HCEC 1CT (cell line): ENCODE data around the gene USP49.
"Not testable (repeated sequence)": the region's sequence is repeated elsewhere in the genome, so short reads cannot be mapped to it uniquely, and the experiment has no call there.

Source experiments
- DNase-seq: peaks from one replicate; pipeline ENCODE4 v3.0.0-alpha.2; 2017

Gene USP49

DNA sequence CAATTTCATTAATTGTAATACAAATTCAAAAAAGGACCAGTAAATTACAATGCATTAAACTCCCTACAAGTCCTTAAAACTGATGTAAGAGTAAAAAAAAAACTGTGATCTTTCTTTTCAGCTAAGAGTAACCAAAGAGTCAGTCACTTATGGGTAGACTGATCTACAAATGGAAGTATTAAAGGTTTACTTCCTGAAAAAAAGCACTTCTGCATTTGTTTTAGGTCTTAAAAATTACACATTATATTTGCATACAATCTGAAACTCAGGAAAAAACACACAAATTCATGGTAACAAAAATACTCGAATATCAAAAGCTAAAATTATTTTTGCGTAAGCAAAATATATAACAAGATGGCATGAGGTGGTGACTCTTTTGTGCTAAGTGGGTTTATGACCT is 23.5 kb downstream of the USP49 start:
- no peak for DNase-seq

DNA sequence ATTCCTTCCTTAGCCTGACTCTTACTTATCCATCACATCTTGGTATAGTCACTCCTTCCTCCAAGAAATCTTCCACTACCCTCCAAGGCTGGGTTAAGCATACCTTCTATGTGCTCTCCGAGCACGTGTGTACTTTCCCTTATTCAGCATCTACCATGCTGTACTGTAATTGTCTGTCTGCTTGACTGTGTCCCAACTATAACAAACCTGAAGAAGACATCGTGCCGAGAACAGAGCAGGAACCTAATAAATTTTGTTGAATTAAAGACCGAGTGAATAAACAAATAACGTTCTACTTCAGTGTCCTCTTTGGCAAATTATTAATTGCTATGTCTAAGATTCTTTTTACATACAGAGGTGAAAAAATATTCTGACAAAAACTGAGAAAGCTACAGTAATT is 35.8 kb downstream of the USP49 start:
- no peak for DNase-seq

DNA sequence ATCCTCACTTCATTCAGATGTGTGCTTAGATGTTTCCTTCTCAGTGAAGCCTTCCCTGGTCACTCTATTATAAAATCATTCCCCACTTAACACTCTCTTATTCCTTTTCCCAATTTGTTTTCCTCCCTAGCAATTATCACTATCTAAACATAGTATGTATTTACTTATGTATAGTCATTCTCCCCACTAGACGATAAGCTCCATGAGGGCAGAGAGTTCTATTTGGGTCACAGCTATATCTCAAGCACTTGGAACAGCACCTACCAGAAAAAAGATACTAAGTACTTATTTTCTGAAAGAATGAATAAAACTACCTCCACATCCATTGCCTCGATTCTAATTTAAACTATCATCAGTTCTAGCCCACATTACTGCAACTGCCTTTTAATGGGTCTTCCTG is 36.5 kb downstream of the USP49 start:
- DNase-seq: no peak

- no peak for DNase-seq
These were observed 44.3 kb downstream of the USP49 start for GRCh38 chr6:41850861-41851260.

DNA sequence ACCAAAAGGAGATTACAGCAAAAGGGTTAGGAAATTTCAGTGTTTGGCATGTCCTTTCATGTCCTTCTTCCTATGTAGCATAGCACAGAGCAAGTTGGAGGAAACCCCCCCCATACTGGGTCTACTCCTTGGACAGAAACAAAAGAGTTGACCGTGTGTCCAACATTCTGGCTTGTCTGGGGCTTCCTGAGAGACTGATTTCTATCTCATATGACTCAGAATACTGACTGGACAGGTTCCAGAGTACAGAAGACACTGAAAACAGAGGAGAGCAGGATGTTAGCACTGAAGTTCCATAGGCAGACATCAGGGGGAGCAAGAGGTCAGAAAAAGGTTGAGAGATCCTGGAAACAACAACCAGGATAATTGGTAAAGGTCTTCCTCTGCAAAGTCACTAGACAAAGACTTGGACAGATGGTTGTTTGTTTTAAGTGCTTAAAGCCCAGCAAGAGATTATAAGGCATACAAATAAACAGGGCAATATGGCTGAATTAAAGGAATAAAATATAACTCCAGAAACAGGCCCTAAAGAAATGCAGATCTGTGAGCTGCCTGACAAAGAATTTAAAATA is 48.4 kb downstream of the USP49 start:
- peak; percentile 86 for DNase-seq

GRCh38 chr6:41843178-41843577 is 52.0 kb downstream of the USP49 start:
- DNase-seq: no peak

GRCh38 chr6:41840326-41840725 is 54.8 kb downstream of the USP49 start:
- DNase-seq: no peak

DNA sequence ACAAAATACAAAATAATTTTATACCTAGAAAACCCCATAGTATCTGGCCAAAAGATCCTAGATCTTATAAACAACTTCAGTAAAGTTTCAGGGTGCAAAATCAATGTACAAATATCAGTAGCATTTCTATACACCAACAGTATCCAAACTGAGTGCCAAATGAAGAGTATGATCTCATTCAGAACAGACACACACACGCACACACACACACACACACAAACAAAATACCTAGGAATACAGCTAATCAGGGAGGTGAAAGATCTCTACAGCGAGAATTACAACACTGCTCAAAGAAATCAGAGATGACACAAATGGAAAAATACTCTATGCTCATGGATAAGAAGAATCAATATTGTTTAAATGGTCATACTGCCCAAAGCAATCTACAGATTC is 58.5 kb downstream of the USP49 start:
- peak; percentile 5 for DNase-seq

GRCh38 chr6:41836022-41836659 is 59.0 kb downstream of the USP49 start:
- DNase-seq: no peak

GRCh38 chr6:41832263-41832662 is 62.9 kb downstream of the USP49 start:
- no peak for DNase-seq

- no peak for DNase-seq
These were observed 68.7 kb downstream of the USP49 start for GRCh38 chr6:41826343-41827022.

DNA sequence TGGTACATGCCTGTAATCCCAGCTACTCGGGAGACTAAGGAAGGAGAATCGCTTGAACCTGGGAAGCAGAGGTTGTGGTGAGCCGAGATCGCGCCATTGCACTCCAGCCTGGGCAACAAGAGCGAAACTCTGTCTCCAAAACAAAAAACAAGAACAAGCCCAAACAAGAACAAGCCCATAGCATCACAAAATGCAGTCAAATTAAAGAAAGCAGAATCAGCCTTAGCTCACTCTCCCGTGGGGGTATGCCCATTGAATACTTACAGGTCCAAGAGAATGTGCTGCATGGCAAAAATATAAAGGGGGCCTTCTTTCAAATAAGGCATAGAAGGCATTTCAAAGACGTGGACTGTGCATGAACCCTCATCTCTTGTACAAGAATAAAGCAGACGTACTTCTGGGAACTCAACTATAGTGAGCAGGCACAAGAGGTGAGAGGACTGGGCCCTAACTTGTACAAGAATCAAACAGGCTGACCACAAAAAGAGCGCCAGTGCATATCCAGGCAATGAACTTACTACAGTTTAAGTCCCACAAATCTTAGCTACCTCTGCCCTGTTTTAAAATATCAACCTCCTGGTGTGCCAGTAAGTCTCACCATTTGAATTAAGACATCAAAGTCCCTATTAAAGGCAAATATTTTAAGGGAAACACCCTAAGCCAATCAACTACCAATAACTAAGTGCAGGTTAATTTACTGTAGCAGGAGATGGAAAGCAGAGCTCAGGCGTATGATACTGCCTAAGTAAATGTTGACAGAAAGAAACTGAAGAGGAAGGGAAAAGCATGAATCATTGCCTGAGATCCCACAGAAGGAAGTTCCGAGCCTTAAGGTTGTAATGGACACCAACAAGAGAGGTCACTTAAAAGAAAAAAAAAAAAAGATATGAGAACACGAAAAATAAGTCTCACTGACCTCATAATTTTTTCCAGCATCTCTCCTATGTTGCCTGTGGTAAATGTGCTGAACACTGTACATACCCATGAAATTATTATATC is 70.3 kb downstream of the USP49 start:
- peak; percentile 17 for DNase-seq

GRCh38 chr6:41823178-41823577 is 72.0 kb downstream of the USP49 start:
- DNase-seq: no peak

- DNase-seq: no peak
These were observed 73.2 kb downstream of the USP49 start for GRCh38 chr6:41822021-41822420.

DNA sequence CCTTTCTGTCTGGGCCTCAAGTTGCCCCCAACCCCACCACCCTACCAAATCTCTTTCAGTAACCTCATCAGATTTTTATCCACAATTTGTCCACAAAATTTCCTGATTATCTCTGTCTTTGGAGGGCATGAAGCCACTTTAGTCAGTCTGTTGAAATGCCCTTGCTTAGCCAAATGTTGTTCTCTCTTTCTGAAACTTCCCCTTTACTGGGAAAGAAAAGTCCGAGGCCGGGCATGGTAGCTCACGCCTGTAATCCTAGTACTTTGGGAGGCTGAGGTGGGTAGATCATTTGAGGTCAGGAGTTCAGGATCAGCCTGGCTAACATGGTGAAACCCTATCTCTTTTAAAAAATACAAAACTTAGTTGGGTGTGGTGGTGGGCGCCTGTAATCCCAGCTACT is 73.9 kb downstream of the USP49 start:
- no peak for DNase-seq

GRCh38 chr6:41818271-41819054 is 76.7 kb downstream of the USP49 start:
- DNase-seq: peak; percentile 38

DNA sequence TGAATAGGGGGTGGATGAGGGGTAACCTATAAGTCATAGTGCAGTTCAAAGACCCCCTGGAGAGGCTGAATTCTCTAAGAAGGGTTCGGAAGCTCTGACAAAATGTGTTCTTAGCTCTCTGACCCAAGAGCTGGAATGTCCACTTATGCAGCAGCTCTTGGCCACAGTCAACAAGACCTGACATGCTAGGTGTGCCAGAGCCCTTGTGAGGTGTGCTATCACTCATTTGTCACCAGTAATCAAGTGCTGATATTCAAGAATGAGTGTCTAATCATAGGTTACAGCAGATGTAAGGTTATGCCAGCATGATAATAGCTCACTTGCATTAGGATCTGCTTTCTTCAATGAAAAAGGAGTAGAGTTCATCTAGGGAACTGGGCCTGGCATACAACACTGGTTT is 79.6 kb downstream of the USP49 start:
- DNase-seq: no peak

GRCh38 chr6:41814629-41815028 is 80.5 kb downstream of the USP49 start:
- DNase-seq: no peak

- no peak for DNase-seq
These were observed 81.2 kb downstream of the USP49 start for GRCh38 chr6:41813956-41814355.

DNA sequence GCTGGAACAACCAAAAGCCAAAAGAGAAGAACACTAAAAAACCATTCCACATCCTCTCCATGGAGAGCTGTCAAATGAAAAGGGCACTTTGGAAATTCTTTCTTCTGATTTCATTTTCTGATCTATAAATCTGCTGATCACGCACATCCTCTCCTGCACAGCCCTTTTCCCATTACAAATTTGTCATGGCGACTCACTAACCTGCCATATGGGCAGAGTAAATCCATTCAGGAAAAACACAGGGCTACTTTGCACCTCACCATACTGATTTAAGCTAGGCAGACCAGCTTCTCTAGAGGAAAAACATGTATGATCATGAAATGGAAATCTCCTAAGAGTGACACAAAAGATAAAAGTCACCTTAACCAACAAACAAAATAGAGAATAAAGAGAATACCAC is 81.7 kb downstream of the USP49 start:
- peak; percentile 39 for DNase-seq

GRCh38 chr6:41811946-41812345 is 83.2 kb downstream of the USP49 start:
- not testable (repeated sequence) for DNase-seq

- DNase-seq: no peak
These were observed 84.1 kb downstream of the USP49 start for GRCh38 chr6:41811095-41811494.
